HG03342 (cell line): ENCODE data around the gene TMEM259.

Source experiments
- ATAC-seq: cut with Tn5 transposase; IDR thresholded peaks from one replicate; pipeline ENCODE4 v1.9.1; 2021; ENCODE audit warnings: mild to moderate bottlenecking, moderate library complexity; ENCODE audit not compliant: unreplicated experiment

Gene TMEM259

DNA sequence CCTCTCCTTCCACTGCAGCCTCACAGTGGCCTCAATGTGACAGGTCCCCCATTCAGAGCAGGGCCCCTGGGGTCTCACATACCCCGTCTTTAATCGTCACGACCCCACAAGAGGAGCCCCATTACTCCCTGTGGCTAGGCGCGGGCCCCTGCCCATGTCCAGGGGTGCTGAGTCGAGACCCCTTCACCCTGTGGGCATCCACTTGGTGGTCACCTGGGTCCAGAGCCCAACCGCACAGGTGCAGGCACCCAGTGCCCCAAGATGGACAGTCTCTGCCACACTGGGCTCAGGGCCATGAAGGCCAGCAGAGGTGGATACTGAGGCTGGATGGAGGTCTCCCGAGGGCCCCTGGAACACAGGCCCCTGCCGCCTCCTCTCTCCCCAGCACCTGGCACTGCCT is 3.0 kb downstream of the TMEM259 start:
- ATAC-seq = no peak

DNA sequence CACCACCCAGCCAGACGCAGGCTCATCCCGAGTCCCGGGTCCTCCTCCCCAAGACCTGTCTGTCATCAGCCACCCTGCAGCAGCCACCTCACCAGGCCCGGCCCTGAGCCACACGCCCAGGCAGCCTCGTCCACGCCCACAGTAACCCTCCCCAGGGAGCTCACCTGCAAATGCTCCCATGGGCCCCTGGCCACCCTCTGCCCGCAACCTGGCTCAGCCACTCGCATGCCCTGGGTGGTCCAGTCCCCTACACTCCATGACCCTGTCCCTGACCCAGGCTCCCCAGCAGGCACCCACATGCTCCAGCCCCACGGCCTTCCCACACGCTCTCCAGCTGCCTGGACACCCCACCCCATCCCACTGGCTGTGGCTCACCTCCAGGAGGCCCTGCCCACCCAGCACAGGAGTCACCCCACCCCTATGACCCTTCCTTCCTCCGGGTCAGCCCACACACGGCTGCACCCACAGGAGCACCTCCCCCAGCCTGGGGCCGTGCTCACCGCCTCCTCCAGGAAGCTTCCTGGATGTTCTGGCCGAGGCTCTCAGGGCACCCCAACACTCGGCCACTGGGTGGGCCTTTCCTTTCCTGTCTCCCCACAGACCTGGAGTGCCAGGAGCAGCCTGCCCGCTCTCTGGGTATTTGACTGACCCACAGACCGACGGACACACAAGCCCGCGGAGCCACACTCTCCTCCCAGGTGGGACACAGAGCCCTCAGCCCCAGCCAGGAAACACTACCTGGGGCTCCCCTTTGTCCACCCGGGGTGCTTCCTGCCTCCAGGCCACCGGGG is 3.6 kb downstream of the TMEM259 start:
- no peak for ATAC-seq

DNA sequence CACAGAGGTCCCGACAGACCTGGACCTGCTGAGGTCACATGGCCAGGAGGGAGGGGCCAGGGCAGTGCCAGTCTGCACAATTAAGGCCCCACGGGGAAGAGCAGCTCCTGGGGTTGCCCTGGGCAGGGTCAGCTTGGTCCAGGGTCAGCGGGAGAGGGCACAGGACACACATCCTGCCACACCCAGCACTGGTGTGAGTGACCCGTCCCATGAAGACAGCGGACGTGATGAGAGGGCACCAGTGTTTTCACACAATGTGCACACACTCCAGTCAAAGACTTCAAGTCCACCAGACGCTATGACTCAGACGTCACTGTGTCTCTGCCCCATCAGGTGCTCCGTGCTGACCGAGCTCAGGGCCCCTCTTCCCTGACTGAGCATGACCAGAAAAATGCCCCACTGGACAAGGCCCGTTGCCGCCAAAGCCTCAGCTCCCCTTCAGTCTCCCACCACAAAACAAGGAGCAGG is 4.2 kb downstream of the TMEM259 start:
- ATAC-seq = no peak

DNA sequence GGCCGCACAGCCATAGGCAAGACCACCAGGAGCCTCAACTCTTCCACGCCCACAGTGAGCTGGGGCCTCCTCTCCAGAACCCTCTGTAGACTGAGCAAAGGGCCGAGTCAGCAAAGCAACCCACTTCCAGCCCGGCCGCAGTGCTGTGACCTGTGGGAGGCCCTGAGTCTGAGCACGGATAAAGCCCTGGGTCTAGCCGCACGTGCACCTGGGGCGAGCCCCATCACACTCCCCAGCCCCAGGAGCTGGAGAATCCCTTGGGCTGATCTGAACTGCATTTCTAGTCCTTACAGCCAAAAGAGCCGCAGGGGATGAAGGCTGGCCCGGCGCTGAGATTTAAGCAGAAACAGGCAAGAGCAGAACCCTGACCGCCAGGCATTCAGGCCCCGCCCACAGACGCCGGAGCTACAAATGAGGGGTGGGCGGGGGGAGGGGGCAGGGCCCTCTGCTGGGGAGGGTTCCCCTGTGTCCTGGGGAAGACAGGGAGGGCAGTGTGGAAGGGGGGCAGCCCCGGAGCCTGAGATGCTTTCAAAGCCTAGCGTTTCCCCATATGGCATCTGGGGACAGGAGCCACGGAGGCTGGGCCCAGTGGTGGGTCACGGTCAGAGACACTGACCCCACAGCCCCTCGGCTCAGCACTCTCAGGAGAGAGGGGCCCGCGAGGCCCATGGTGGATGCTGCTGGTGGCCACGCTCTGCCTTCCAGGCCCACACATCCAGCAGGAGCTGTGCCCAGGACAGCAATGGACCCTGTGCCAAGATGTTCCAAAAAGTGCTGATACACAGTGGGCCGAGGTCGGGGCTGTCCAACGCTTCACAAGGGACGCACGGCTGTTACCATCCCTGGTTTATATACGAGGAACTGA is 4.9 kb downstream of the TMEM259 start:
- ATAC-seq = no peak

DNA sequence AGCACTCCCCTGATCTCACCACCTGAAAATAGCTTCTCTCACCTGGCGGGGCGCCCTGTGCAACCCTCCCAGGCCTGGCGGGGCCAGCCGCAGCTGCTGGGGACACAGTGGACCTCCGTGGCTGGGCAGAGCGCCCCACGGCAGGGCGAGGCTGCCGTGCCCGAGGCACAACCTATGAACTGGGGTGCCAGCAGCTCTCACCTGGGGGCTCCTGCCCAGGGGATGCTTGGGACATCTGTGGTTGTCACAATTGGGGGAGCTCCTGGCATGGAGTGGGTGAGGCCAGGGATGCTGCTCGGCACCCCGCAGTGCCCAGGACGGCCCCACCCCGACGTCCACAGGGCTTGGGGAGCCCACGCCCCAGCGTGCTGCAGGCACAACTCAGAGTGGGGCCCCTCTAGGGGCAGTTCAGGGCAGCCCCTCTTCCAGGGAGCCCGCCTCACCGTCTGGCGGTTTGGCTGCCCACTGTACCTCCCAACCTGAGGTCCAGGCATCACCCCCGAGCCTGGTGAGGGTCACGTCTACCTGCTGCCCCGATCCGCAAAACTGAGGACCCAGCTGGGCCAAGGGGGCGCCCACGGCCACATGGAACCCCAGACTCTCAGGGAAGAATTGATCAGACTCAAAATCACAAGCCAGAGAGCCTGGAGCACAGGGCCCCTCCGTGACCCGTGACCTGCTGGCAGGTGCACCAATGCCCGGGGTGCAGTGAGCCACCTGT is 5.7 kb downstream of the TMEM259 start:
- no peak for ATAC-seq

DNA sequence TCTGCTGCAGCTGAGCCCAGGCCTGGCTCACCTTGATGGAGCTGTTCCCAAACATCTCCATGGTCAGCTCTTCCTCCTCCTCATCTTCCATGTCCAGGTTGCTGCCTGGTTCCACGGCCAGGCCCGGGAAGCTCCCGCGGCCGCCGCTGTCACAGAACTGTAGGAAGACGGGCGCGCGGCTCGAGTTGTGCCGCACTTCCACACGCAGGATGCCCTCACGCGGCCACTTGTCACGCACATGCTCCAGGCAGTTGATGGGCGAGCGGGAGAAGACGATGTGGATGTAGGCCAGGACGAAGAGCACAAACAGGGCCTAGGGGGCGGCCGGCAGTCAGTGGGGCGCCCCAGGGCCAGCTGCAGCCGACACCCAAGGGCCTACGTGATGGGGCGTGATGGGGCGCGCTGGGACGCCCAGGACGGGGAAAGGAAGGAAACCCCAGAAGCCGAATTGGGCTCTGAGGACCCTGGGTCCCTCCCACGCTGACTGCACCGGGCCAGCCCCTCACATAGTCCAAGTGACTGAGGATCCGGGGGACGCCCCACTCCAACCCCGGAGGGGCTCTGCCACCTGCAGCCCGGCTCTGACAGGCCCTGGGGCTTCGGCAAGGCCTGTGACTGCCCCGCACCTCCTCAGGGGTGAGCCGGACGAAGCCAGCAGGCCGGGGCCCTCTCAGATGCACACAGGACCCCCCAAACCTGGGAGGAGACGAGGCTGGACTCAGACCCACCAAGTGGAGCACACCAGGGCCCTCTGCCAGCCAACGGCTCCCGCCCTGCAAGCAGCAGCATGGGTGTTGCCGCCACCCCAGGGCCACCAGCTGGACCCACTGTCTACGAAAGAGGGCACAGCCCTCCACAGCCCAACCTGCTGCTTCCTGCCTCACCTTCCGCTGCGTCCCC is 6.5 kb downstream of the TMEM259 start:
- ATAC-seq = no peak

DNA sequence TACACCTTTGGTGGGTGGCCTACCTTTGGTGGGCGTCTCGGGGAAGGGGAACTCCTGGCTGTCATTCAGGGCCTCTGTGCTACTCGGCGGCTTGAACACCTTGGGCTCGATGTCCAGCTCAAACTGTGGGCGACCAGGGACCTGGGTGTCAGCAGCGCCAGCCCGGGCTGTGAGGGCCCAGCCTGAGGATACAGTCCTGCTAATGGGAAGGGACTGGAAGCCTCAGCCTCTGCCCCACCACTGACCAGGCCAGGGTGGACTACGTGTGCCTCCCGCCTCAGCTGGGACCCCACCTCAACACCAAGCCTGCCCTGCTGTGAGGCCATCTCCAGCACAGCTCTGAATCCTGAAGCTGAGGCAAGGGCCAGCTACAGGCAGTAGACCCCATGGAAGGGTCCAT is 7.7 kb downstream of the TMEM259 start:
- no peak for ATAC-seq

DNA sequence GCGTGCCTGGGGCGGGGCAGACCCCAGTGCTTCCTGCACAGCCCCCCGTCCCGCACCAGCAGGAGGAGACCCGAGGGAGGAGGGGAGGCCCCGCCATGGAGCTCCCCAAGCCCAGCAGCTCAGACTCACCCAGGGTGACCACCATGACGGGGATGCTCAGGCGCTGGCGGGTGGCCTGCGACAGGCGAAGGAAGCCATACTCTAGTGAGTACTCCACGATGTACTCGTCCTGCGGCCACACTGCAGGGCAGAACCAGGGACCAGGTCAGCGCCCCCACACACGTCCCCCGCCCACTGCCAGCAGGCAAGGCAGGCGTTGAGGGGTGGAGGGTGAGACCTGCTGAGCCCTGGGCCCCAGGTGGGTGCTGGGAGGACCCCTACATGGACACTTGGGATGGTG is 8.6 kb downstream of the TMEM259 start:
- no peak for ATAC-seq

DNA sequence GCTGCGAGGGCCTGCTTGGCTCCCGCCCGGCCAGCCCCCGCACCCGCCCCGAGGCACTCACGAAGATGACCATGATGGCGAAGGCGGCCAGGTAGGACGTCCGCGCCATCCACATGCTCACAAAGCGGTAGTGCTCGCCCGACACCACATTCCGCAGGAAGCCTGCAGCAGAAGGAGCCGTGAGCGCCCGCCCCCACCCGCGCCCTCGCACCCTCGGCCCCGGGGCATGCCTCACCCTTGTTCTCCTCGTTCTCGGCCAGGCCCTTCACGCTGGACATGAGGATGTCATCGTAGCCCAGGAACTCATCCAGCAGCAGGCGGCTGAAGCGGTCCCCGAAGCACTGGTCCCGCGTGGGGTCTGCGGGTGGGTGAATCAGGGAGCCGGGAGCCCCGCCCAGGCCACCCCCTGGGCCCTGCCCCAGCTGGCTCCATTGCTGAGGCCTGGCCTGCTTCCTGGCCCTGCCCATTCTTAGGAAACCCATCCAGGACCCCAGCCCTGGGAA is 9.0 kb downstream of the TMEM259 start:
- ATAC-seq = no peak

DNA sequence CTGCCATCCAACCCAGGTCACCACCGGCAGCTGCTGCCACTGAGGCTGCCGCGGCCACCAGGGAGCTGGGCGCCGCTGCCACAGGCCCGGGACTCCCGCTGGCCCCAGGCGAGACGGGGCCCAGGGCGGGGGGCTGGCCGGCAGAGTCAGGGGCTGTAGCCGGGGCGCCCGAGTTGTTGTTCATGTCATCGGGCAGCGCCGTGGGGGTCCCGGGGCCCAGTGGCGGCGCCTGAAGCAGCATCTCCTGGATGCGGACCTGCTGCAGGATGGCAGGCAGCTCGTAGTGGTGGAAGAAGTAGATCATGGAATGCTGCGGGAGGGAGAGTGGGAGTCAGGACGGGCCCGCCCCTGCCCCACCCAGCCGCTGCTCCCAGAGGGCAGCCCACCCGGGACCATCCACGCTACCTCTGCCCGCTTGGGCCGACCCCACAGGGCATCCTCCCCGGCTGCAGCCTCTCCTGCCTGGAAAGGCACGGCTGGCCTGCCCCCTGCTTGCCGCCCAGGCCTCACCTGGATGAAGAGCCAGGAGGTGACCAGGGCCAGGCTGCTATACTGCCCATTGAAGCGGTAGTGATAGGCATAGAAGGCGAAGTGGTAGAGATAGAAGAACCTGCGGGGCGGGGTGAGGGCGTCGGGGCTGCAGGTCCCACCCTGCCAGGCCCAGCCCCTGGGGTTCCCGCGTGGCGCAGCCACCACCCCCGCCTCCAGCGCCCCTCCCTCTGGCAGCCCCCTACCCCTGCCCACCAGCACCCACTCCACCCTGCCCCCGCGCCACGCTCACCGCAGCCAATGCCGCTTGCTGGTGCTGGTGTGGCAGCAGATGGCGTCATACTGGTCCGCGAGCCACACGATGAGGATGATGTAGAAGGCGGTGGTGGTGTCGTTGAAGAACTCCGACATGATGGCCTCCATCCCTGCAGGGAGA is 10.1 kb downstream of the TMEM259 start:
- ATAC-seq = no peak

DNA sequence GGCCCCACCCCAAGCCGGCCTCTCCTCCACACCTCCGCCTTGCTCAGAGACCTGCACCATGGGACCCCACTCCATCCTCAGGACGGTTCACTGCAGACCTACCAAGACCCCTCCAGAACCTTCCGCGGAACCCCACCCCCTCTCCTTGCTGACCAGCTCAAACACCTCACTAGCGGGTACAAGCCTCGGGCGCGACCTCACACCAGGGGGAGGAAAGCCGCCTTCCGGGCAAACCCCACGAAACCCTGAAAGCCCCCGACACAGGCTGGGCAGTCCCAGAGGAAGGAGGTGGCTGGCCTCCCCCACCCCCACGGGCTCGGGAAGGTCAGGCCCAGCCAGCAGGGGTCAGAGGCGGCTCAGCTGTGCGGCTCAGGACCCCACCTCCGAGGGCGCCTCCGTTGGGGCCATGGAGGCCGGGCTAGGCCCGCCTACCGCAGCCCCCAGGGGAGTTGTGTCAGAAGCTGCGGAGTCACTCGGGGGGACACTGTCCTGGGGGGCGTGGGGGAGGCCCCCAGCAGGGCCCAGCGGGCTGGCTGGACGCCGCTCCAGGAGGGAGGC is 10.9 kb downstream of the TMEM259 start:
- no peak for ATAC-seq

DNA sequence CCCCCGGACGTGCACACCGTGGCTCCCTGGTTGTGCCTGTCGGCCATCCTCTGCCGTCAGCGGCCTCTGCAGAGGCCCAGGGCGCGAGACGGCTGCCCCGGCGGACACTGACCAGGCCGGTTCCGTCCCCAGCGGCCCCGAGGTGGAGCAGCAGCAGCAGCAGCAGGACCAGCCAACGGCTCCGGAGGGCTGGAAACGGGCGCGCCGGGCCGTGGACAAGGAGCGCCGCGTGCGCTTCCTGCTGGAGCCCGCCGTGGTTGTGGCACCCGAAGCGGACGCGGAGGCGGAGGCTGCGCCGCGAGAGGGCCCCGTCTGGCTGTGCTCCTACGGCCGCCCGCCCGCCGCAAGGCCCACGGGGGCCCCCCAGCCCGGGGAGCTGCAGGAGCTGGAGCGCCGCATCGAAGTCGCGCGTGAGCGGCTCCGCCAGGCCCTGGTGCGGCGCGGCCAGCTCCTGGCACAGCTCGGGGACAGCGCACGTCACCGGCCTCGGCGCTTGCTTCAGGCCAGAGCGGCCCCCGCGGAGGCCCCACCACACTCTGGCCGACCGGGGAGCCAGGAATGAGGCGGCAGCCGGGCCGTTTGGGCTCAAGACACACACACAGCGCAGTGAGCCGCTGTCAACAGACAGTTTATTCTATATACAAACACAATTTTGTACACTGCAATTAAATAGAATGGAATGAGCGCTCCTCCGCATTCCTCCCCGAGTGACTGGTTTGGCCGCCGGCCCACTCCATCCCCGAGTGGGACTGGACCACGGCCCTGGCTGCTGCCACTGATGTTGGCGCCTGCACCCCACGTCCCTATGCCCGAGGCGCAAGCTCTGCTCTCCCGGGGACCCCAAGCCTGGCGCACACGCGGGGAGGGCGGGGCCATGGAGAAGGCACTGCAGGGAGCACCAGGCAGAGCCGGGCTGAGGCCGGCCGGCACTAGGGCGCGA is 11.6 kb downstream of the TMEM259 start:
- ATAC-seq = no peak

DNA sequence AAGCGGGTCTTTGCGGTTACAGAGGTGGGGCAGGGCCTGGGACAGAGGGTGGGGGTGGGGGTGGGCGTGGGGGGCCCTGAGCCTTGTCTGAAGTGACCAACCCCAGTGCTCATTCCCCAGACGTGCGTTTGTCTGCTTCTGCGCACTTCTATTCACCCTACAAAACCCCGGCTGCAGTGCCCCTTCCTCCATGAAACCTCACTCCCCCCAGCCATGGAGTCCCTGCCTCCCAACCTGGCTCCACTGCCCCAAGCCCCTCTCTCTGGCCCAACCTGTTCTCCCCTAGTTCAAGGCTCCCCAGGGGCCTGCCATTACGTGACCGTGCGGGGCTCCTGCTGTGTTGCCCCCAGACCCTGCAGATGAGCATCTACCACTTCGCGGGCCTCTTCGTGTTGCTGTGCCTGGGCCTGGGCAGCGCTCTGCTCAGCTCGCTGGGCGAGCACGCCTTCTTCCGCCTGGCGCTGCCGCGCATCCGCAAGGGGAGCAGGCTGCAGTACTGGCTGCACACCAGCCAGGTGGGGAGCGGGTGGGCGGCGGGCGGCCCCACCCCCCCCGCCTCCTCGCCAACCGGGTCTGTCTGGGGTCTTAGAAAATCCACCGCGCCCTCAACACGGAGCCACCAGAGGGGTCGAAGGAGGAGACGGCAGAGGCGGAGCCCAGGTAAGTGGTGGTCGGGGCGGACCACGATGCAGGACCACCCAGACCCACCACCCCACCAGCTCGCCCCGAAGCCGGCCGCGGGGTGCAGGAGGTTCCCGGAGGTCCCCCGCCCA is 12.5 kb downstream of the TMEM259 start:
- no peak for ATAC-seq

DNA sequence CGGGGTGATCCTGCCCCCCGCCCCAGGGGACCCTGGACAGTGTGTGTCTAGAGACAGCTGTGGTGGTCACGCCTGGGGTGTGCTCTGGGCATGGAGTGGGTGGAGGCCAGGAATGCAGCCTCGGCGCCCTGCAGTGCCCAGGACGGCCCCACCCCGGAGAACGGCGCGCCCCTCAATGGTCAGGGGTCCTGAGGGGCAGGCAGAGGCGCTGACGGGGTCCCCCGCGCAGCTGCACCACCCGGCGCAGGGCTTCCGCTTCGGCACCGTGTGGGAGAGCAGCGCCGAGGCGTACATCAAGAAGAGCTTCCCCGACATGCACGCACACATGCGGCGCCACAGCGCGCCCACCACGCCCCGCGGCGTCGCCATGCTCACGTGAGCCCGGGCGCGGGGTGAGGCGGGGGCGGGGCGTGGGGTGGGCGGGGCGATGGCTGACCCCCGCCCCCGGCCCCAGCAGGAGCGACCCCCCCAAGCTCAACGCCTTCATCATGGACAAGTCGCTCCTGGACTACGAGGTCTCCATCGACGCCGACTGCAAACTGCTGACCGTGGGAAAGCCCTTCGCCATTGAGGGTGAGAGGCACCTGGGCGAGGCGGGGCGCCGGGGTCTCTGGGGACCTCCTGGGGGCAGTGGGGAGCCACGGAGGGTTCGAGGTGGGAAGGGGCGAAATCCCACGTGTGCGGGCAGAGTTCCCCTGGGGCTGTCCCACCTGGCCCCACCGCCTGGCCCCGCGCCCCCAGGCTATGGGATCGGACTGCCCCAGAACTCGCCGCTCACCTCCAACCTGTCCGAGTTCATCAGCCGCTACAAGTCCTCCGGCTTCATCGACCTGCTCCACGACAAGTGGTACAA is 13.3 kb downstream of the TMEM259 start:
- ATAC-seq = no peak

DNA sequence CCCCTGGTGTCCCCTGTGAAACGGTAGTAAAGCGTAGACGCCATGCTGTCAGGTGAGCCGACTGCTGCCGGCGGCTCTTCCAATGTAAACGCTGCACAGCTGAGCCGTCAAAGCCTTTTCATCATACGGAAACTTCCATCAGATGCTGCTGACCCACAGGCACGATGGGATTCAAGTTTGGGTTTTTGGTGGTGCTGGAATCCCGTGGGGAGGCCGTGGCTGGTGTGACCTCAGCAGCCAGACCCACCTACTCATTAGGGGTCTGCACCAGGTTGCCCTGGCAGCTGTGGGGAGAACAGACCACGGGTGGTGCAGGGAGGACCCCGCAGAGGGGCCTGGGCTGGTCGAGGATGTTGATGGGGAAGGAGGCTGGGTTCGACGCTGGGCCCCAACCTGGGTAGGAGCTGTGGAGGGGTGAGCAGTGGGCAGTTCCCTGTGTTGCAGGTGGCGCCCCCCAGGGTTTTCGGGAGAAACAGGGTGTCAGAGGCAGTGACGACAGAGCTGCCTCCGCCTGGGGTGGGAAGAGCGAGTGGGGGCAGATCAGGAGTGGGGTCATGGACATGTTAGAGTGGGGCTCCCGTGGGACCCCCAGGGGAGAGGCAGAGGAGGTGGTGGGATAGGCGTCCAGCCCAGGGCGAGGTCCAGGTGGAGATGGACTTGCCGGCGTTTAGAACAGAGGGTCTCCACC is 14.1 kb downstream of the TMEM259 start:
- no peak for ATAC-seq
